ENCODE measurements around the gene ADAMTSL1.

Gene ADAMTSL1

GRCh38 chr9:18601026-18601425 lies 127.1 kb downstream of the ADAMTSL1 start:
- no peak for DNase-seq (ENCODE audit: low spot score)
- no peak overlapping the region for H3K27ac ChIP-seq
- CTCF ChIA-PET, result interaction anchor here (0.7 to 0.9 kb wide), 2 partner anchors 38 to 393 kb away, joined by 3 to 5 read pairs; no protein-coding TSS in a partner anchor
- POLR2A ChIA-PET (ENCODE audit: low non-redundant PET), result no interaction called here
- no peak for TF ChIP-seq CTCF (conservative IDR thresholded peaks at IDR 0.05; ENCODE audit: low read depth)

GRCh38 chr9:18601956-18602355 lies 128.0 kb downstream of the ADAMTSL1 start:
- CTCF ChIA-PET, result no interaction called here
- POLR2A ChIA-PET (ENCODE audit: low non-redundant PET), result no interaction called here
- no peak for TF ChIP-seq CTCF (conservative IDR thresholded peaks at IDR 0.05; ENCODE audit: low read depth)
- no peak overlapping the region for H3K27ac ChIP-seq
- no peak for DNase-seq (ENCODE audit: low spot score)

GRCh38 chr9:18604767-18605730 lies 131.1 kb downstream of the ADAMTSL1 start:
- ChIA-PET CTCF (interaction anchor here (0.6 kb wide), 1 partner anchor 28 kb away, joined by 3 read pairs; no protein-coding TSS in a partner anchor), POLR2A (ENCODE audit: low non-redundant PET) (no interaction called here)
- TF ChIP-seq CTCF (conservative IDR thresholded peaks at IDR 0.05; ENCODE audit: low read depth), result no peak
- no peak overlapping the region for H3K27ac ChIP-seq
- no peak for DNase-seq (ENCODE audit: low spot score)

GRCh38 chr9:18605766-18606180 lies 131.8 kb downstream of the ADAMTSL1 start:
- CTCF ChIA-PET, result no interaction called here
- no peak for DNase-seq (ENCODE audit: low spot score)
- POLR2A ChIA-PET (ENCODE audit: low non-redundant PET), result no interaction called here
- TF ChIP-seq CTCF (conservative IDR thresholded peaks at IDR 0.05; ENCODE audit: low read depth), result no peak
- H3K27ac ChIP-seq, result no peak overlapping the region

- H3K27ac ChIP-seq, result no peak overlapping the region
- no peak for DNase-seq (ENCODE audit: low spot score)
- CTCF ChIA-PET, result no interaction called here
- no peak for TF ChIP-seq CTCF (conservative IDR thresholded peaks at IDR 0.05; ENCODE audit: low read depth)
- POLR2A ChIA-PET (ENCODE audit: low non-redundant PET), result no interaction called here
Observed at GRCh38 chr9:18606281-18606680, 132.3 kb downstream of the ADAMTSL1 start.

GRCh38 chr9:18606846-18607245 lies 132.9 kb downstream of the ADAMTSL1 start:
- CTCF ChIA-PET, result no interaction called here
- POLR2A ChIA-PET (ENCODE audit: low non-redundant PET), result no interaction called here
- no peak overlapping the region for H3K27ac ChIP-seq
- TF ChIP-seq CTCF (conservative IDR thresholded peaks at IDR 0.05; ENCODE audit: low read depth), result no peak
- no peak for DNase-seq (ENCODE audit: low spot score)

All from RWPE1 (cell line).